CD4-positive, alpha-beta T cell (primary cell): ENCODE results near the gene CD2AP. TPM values are rescaled to one million over a fixed set of nuclear protein-coding genes. Genes with fewer than 3 reads are reported as not detected.

ENCODE experiments used
- ATAC-seq: fragments of 200-7000 bp; cut with Tn5 transposase; one replicate; pipeline ENCODE4 v1.10.0; 2022; ENCODE audit warnings: mild to moderate bottlenecking; ENCODE audit not compliant: poor library complexity
- CTCF ChIA-PET: fragments of 350-600 bp; sonication (Branson Sonifier 250); formaldehyde crosslinking; loops from one replicate; lab custom pipeline; 2021; ENCODE audit warnings: antibody characterized with exemption, inconsistent platforms; lab: Charles Lee
- POLR2A ChIA-PET: fragments of 350-600 bp; sonication (Branson Sonifier 250); formaldehyde crosslinking; loops from one replicate; lab custom pipeline; 2021; ENCODE audit warnings: antibody characterized with exemption, inconsistent platforms; lab: Charles Lee
- DNase-seq, 14 experiments: peaks; one replicate each; pipeline ENCODE4 v3.0.0-alpha.2; 2013 to 2020; ENCODE audit warnings: mixed read lengths in 2 of 14
- H3K27ac ChIP-seq, 2 donors: one replicate each; pipeline versions ENCODE4 v1.5.1 to v1.7.0; 2013; ENCODE audit warnings: low read length in 2 of 2, low read depth in 1 of 2, mild to moderate bottlenecking in 1 of 2
- H3K27me3 ChIP-seq, 2 experiments: 1 replicate in 1 of 2; 2 replicates in 1 of 2; pipeline versions ENCODE4 v1.6.1 to v1.7.0; 2013; ENCODE audit warnings: low read length in 2 of 2, control low read depth in 1 of 2, mild to moderate bottlenecking in 1 of 2, moderate library complexity in 1 of 2; ENCODE audit not compliant: insufficient read depth in 2 of 2, control insufficient read depth in 1 of 2
- H3K36me3 ChIP-seq: one replicate; pipeline ENCODE4 v1.6.1; 2013; ENCODE audit warnings: low read length, control low read depth; ENCODE audit not compliant: insufficient read depth
- H3K4me1 ChIP-seq: one replicate; pipeline ENCODE4 v1.6.1; 2013; ENCODE audit warnings: low read length, control low read depth; ENCODE audit not compliant: insufficient read depth
- H3K4me3 ChIP-seq: one replicate; pipeline ENCODE4 v1.5.1; 2013; ENCODE audit warnings: mild to moderate bottlenecking, low read length, moderate library complexity
- H3K9me3 ChIP-seq, 2 experiments: 1 replicate in 1 of 2; 2 replicates in 1 of 2; pipeline versions ENCODE4 v1.6.1 to v1.7.0; 2013; ENCODE audit warnings: low read length in 2 of 2, mild to moderate bottlenecking in 2 of 2, control low read depth in 1 of 2, moderate library complexity in 1 of 2; ENCODE audit not compliant: control insufficient read depth in 1 of 2, insufficient read depth in 1 of 2
- H3K27ac Mint-ChIP-seq: one replicate; pipeline ENCODE4 v1.8.0; 2020; ENCODE audit warnings: mixed read lengths
- H3K27me3 Mint-ChIP-seq: one replicate; pipeline ENCODE4 v1.8.0; 2021; ENCODE audit warnings: mixed read lengths
- H3K36me3 Mint-ChIP-seq: one replicate; pipeline ENCODE4 v1.8.0; 2021; ENCODE audit warnings: low read depth, mixed read lengths
- H3K4me1 Mint-ChIP-seq: one replicate; pipeline ENCODE4 v1.8.0; 2021; ENCODE audit warnings: low read depth, mixed read lengths
- H3K4me3 Mint-ChIP-seq: one replicate; pipeline ENCODE4 v1.8.0; 2020; ENCODE audit warnings: mild to moderate bottlenecking, mixed read lengths
- H3K9me3 Mint-ChIP-seq: one replicate; pipeline ENCODE4 v1.8.0; 2020; ENCODE audit warnings: mixed read lengths
- CTCF ChIP-seq: fragments of 200-600 bp; IDR thresholded peaks from one replicate; pipeline ENCODE4 v1.8.0; 2022; ENCODE audit warnings: antibody characterized with exemption, mild to moderate bottlenecking
- intact Hi-C, 2 experiments: fragments of 100-400 bp; cut with DNase I in 1 of 2; cut with micrococcal nuclease in 1 of 2; formaldehyde crosslinking; loops; one replicate each; pipeline versions ENCODE4 v1.15.1 to v1.9.0; 2023 to 2025; cut with DNase I, micrococcal nuclease
- total RNA-seq, 174 experiments: library from RNA in 2 of 174; stranded (reverse) in 2 of 174; gene quantifications; one replicate each; pipeline ENCODE4 v1.2.3 and lab custom pipeline; 2021 to 2026

Gene CD2AP
- total RNA-seq, 2 experiments from 2014 or later, result 29.4 to 31.3 TPM

- DNase-seq, result no peak
- Histone ChIP-seq H3K27me3 (no peaks in the 10 kb centered on the region), H3K9me3 (no peaks in the 10 kb centered on the region), H3K4me3 (no peak overlapping the region), H3K36me3 (no peaks in the 10 kb centered on the region), H3K27ac (no peak overlapping the region), H3K4me1 (no peaks in the 10 kb centered on the region)
- H3K27me3 Mint-ChIP-seq, result peaks cover 28% of the 10 kb centered on the region
- no peak overlapping the region for H3K4me3 Mint-ChIP-seq
- no peak for TF ChIP-seq CTCF
- intact Hi-C loops, result no loop called here
- H3K36me3 Mint-ChIP-seq, result no peaks in the 10 kb centered on the region
- no peaks in the 10 kb centered on the region for H3K4me1 Mint-ChIP-seq
- no peak overlapping the region for H3K27ac Mint-ChIP-seq
- POLR2A ChIA-PET, result no interaction called here
- ATAC-seq, result no peak
- H3K9me3 Mint-ChIP-seq, result no peaks in the 10 kb centered on the region
- CTCF ChIA-PET, result no interaction called here
Observed at GRCh38 chr6:47674673-47675072, 197.1 kb downstream of the CD2AP start.

Other genes with a start within 250 kb of the CD2AP start
- under 1 TPM; 0.92 to 0.96 TPM for gene TNFRSF21, start 167.9 kb upstream of the CD2AP start, total RNA-seq
- gene ADGRF4, start 220.8 kb downstream of the CD2AP start, total RNA-seq, result not detected